ENCODE measurements around the gene SLC27A5. TPM values are rescaled to one million over a fixed set of nuclear protein-coding genes. Genes with fewer than 3 reads are reported as not detected.

Gene SLC27A5
- total RNA-seq, 2 donors from 2014 or later = 5.4 to 9.9 TPM

- TF ChIP-seq CTCF (IDR thresholded peaks at IDR 0.05) (no peak), POLR2A (IDR thresholded peaks at IDR 0.05) (no peak)
- Histone ChIP-seq H3K9me3 (no peaks in the 10 kb centered on the region), H3K4me3 (no peak overlapping the region), H3K4me1 (peaks cover 8% of the 10 kb centered on the region), H3K27me3 (no peaks in the 10 kb centered on the region), H3K27ac (no peak overlapping the region), H3K36me3 (replicated peaks in 1 of 2; ENCODE audit: insufficient read depth in 1 of 2, low read depth in 2 of 2) (no peaks in the 10 kb centered on the region)
- DNase-seq (no peak), ATAC-seq (no peak)
- intact Hi-C loops (cut with DNase I) = no loop called here
- WGBS, 2 donors = 86 to 87% methylated on average over 3 of the region's 3 CpGs
Observed at GRCh38 chr19:58535857-58536256, 24.1 kb upstream of the SLC27A5 start.

GRCh38 chr19:58531034-58531840 is 19.4 kb upstream of the SLC27A5 start:
- Histone ChIP-seq H3K4me1 (no peaks in the 10 kb centered on the region), H3K9me3 (no peaks in the 10 kb centered on the region), H3K36me3 (replicated peaks in 1 of 2; ENCODE audit: insufficient read depth in 1 of 2, low read depth in 2 of 2) (no peaks in the 10 kb centered on the region), H3K27ac (no peak overlapping the region), H3K27me3 (no peaks in the 10 kb centered on the region), H3K4me3 (no peak overlapping the region)
- 54 to 61% methylated on average over 10 of the region's 10 CpGs for whole genome bisulfite sequencing, 2 donors
- TF ChIP-seq CTCF (IDR thresholded peaks at IDR 0.05) (no peak), POLR2A (IDR thresholded peaks at IDR 0.05) (no peak)
- intact Hi-C loops (cut with DNase I) = no loop called here
- no peak for ATAC-seq
- no peak for DNase-seq

GRCh38 chr19:58529405-58529804 is 17.6 kb upstream of the SLC27A5 start:
- no peak for TF ChIP-seq POLR2A (IDR thresholded peaks at IDR 0.05)
- TF ChIP-seq CTCF (IDR thresholded peaks at IDR 0.05) = no peak
- Histone ChIP-seq H3K27ac (no peak overlapping the region), H3K9me3 (no peaks in the 10 kb centered on the region), H3K27me3 (no peaks in the 10 kb centered on the region), H3K4me3 (no peak overlapping the region), H3K36me3 (replicated peaks in 1 of 2; ENCODE audit: insufficient read depth in 1 of 2, low read depth in 2 of 2) (no peaks in the 10 kb centered on the region), H3K4me1 (no peaks in the 10 kb centered on the region)
- ATAC-seq (no peak), DNase-seq (no peak)
- WGBS, 2 donors = 43 to 50% methylated on average over 3 of the region's 3 CpGs
- intact Hi-C loops (cut with DNase I) = no loop called here

GRCh38 chr19:58522709-58523108 is 10.9 kb upstream of the SLC27A5 start:
- H3K27ac ChIP-seq = no peak overlapping the region
- H3K9me3 ChIP-seq = no peaks in the 10 kb centered on the region
- DNase-seq (no peak), ATAC-seq (no peak)
- TF ChIP-seq CTCF (IDR thresholded peaks at IDR 0.05) (no peak), POLR2A (IDR thresholded peaks at IDR 0.05) (no peak)
- peaks cover 18% of the 10 kb centered on the region for H3K4me1 ChIP-seq
- intact Hi-C loops (cut with DNase I) = no loop called here
- no peaks in the 10 kb centered on the region for H3K36me3 ChIP-seq (replicated peaks in 1 of 2; ENCODE audit: insufficient read depth in 1 of 2, low read depth in 2 of 2)
- WGBS, 2 donors = 72 to 87% methylated on average over 3 of the region's 3 CpGs
- H3K4me3 ChIP-seq = no peak overlapping the region
- H3K27me3 ChIP-seq = no peaks in the 10 kb centered on the region

- Histone ChIP-seq H3K9me3 (no peaks in the 10 kb centered on the region), H3K27ac (no peak overlapping the region), H3K36me3 (replicated peaks in 1 of 2; ENCODE audit: insufficient read depth in 1 of 2, low read depth in 2 of 2) (peaks cover 0 to 3% of the 10 kb centered on the region in 2 donors), H3K4me1 (peaks cover 24% of the 10 kb centered on the region), H3K4me3 (no peak overlapping the region), H3K27me3 (no peaks in the 10 kb centered on the region)
- ATAC-seq (no peak), DNase-seq (no peak)
- intact Hi-C loops (cut with DNase I) = no loop called here
- TF ChIP-seq POLR2A (IDR thresholded peaks at IDR 0.05) (no peak), CTCF (IDR thresholded peaks at IDR 0.05) (no peak)
- WGBS, 2 donors = 52 to 61% methylated on average over 4 of the region's 4 CpGs
Observed at GRCh38 chr19:58521651-58522050, 9.9 kb upstream of the SLC27A5 start.

Measured in body of pancreas (tissue), 4 donors.